A549 treated with CORT108297 at 1 μM for 4 hours (cell line): ENCODE measurements around the gene CFAP251. TPM values are rescaled to one million over a fixed set of nuclear protein-coding genes. Genes with fewer than 3 reads are reported as not detected.

ENCODE experiments used
- total RNA-seq: library from RNA; stranded (reverse); fragments of 200-300 nt; extraction: Qiagen RNA extraction; gene quantifications from 5 replicates; pipeline ENCODE4 v1.2.3, GENCODE V29; 2022

CFAP251 gene, protein sequence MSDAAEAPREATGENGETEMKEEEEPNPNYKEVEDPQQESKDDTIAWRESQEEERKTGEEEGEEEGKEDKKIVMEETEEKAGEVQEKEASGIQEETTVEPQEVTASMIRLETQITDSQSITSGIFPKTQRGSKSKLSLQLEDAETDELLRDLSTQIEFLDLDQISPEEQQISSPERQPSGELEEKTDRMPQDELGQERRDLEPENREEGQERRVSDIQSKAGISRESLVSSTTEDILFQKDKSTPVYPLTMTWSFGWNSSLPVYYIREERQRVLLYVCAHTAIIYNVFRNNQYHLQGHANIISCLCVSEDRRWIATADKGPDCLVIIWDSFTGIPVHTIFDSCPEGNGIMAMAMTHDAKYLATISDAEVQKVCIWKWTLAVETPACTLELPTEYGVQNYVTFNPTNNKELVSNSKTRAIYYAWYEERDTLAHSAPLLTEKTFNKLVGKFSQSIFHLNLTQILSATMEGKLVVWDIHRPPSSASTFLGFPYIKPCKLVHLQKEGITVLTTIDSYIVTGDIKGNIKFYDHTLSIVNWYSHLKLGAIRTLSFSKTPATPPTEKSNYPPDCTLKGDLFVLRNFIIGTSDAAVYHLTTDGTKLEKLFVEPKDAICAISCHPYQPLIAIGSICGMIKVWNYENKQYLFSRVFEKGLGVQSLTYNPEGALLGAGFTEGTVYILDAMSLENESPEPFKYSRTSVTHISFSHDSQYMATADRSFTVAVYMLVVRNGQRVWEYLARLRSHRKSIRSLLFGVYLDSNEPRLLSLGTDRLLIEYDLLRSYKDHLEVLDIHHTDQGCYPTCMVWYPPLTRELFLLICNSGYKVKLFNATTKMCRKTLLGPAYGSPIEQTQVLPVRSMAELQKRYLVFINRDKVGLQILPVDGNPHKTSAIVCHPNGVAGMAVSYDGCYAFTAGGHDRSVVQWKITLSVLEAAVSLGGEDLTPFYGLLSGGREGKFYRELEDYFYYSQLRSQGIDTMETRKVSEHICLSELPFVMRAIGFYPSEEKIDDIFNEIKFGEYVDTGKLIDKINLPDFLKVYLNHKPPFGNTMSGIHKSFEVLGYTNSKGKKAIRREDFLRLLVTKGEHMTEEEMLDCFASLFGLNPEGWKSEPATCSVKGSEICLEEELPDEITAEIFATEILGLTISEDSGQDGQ
- total RNA-seq = 1.1 to 1.3 TPM (median 1.2 TPM) in 5 replicates

GRCh38 chr12:121917950-121918678 lies at the start of gene CFAP251:
CFAP251 (plus strand) TSS chr12:121918592; CDS start chr12:121921306, 2,714 bp downstream.

DNA sequence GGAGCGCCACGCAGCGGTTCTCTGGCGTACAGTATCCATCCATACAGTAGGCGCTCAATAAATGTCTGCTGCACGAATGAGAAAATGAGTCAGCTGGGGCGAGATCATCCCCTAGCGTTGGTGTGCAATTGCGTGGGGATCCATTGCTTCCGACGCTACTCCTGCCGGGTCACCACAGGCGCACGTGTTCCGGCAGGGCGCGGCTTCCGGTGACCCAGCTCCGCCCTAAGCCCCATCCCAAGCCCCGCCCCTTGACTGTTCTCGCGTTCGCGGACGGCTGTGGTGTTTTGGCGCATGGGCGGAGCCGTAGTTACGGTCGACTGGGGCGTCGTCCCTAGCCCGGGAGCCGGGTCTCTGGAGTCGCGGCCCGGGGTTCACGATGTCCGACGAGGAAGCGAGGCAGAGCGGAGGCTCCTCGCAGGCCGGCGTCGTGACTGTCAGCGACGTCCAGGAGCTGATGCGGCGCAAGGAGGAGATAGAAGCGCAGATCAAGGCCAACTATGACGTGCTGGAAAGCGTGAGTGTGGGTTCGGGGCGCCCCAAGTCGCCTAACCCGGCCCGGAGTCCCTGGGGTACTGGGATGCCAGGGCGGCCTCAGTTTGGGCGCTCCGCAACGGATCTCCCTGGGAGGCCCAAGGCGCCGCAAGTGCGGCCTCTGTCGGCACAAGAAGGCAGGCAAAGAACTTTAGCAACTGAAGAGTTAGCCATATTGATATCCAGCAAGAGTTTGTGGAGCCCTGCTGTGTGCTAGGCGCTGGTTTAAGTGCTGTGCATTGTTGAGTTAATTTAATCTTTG lies 29.7 kb upstream of the CFAP251 start, which contains the start of gene PSMD9:
TSS of gene PSMD9 (plus strand) at position 313 of the 796 bp plus-strand sequence. CDS start at position 380, 67 bp downstream.

DNA sequence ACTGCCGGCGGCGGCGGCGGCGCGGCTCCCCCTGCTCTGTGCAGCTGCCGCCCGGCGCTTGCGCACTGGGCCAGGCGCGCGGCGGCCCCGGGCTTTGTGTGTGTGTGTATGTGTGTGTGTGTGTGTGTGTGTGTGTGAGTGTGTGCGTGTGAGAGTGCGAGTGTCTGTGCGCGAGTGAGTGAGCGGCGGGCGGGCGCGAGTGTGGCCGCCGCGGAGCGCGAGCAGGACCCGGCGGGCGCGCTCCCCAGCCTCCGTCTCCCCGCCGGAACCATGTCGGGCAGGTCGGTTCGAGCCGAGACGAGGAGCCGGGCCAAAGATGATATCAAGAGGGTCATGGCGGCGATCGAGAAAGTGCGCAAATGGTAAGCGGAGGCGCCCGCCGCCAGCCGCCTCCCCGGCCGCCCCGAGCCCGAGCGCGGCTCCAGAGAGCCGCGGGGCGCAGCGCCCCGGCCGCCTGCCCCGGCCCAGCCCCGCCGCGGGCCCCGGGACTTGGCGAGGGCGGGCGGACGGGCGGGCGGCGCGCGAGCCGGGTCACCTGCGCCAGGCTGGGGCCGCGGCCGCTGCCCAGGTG lies 103.5 kb downstream of the CFAP251 start, which contains the start of gene BCL7A:
TSS of gene BCL7A (plus strand) at position 63 of the 571 bp plus-strand sequence. CDS start at position 271, 208 bp downstream.

Other genes with a start within 250 kb of the CFAP251 start
- 0.12 to 0.51 TPM (median 0.23 TPM) in 5 replicates for gene MORN3, start 248.9 kb upstream of the CFAP251 start, total RNA-seq
- 7.8 to 14.5 TPM (median 13.1 TPM) in 5 replicates for gene TMEM120B, start 205.8 kb upstream of the CFAP251 start, total RNA-seq
- gene RHOF, start 124.9 kb upstream of the CFAP251 start, total RNA-seq = 131 to 171 TPM (median 161 TPM) in 5 replicates
- 10.1 to 15.2 TPM (median 13.6 TPM) in 5 replicates for gene SETD1B, start 114.6 kb upstream of the CFAP251 start, total RNA-seq
- 0.72 to 1.8 TPM (median 1.6 TPM) in 5 replicates for gene HPD, start 59.7 kb upstream of the CFAP251 start, total RNA-seq
- gene PSMD9, start 29.8 kb upstream of the CFAP251 start, total RNA-seq = 117 to 166 TPM (median 127 TPM) in 5 replicates
- 9.8 to 12.8 TPM (median 11.5 TPM) in 5 replicates for gene BCL7A, start 103.3 kb downstream of the CFAP251 start, total RNA-seq
- gene MLXIP, start 160.2 kb downstream of the CFAP251 start, total RNA-seq = 23.0 to 38.1 TPM (median 35.2 TPM) in 5 replicates